Heart left ventricle (tissue), 13 donors: Measurements from ENCODE around the gene KIDINS220.

Source experiments
- POLR2A ChIP-seq, 2 donors: fragments of 450-650 bp; IDR thresholded peaks; one replicate each; pipeline ENCODE4 v1.6.1; 2017; ENCODE audit warnings: antibody characterized with exemption in 2 of 2, mild to moderate bottlenecking in 2 of 2, moderate library complexity in 2 of 2
- TF ChIP-seq, protein P1 (sequence below), 12 donors: fragments of 200-600 bp; sonication (generic) in 4 of 12; IDR thresholded peaks; one replicate each; pipeline versions ENCODE4 v1.5.0 to v1.8.0; 2018 to 2022; ENCODE audit warnings: antibody characterized with exemption in 12 of 12, mild to moderate bottlenecking in 5 of 12
- donor health status: ischemic (EF 13 %, LVEDD 7.1; RV severe dilation, severe dysfunction).
- donor health status: DM: no; HTN: yes; CAD: no.
- donor health status: DM: no; HTN: no; CAD: no.
- donor health status: ischemic (EF 25% LVEDD 6.9; RV normal size, moderate dysfunction).
- donor health status: ischemic (EF 25% LVEDD 5.7; RV mildly dilated, moderate dysfunction).
- donor health status: ischemic (EF 35%, LVEDD 5.7; RV mildly dilated, moderate dysfunction).
- donor health status: nonischemic (EF 11% LVEDD 7.7; RV severe dilation, severe dysfunction).
- donor health status: DM: yes; HTN: yes; CAD: no.
- donor health status: PGD.
- donor health status: ischemic (EF 29% LVEDD 5.4; RV normal size, mild dysfunction).
- donor health status: nonischemic (EF 23%, LVEDD 6.1; RV moderate dilation, normal function).

DNA sequence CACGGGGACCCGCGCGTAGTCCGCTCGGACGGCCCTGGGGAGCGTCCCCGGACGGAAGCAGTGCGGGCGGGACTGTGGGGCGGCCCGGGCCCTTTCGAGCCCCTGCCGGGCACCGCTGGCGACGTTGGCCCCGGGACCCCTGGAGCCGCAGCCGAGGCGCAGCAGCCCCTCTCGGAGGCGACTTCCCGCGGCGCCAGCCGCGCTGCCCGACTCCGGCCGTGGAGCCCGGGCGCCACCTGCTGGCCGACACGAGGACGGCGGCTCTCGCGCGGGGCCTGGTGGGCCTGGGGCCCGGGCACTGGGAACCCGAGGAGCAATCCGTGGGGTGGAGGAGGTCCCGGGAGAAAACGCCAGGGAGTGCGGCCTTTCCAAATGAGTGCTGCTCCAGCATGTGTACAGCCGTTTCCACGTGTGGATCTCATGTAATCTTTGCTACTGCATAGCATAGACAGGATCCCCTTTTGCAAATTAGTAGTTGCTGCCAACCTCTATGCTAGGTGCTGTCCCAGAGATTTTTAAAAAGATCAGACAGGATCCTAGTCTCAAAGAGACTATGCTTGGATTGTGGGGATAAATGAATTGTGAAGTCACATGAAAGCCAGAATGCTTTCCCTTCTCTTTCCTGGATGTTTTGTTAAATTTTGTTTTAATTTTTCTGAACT lies 151.6 kb downstream of the KIDINS220 start:
- TF ChIP-seq POLR2A (IDR thresholded peaks at IDR 0.05), result peak in 1 of 2 donors; percentile 34
- TF ChIP-seq, protein P1, sequence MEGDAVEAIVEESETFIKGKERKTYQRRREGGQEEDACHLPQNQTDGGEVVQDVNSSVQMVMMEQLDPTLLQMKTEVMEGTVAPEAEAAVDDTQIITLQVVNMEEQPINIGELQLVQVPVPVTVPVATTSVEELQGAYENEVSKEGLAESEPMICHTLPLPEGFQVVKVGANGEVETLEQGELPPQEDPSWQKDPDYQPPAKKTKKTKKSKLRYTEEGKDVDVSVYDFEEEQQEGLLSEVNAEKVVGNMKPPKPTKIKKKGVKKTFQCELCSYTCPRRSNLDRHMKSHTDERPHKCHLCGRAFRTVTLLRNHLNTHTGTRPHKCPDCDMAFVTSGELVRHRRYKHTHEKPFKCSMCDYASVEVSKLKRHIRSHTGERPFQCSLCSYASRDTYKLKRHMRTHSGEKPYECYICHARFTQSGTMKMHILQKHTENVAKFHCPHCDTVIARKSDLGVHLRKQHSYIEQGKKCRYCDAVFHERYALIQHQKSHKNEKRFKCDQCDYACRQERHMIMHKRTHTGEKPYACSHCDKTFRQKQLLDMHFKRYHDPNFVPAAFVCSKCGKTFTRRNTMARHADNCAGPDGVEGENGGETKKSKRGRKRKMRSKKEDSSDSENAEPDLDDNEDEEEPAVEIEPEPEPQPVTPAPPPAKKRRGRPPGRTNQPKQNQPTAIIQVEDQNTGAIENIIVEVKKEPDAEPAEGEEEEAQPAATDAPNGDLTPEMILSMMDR (IDR thresholded peaks at IDR 0.05), result peak; percentile 90 to 100 (median 99)
